Measurements from ENCODE around the gene PNPLA6. TPM values are rescaled to one million over a fixed set of nuclear protein-coding genes. Genes with fewer than 3 reads are reported as not detected.

PNPLA6 gene
- total and polyA plus RNA-seq, 9 of the 15 experiments (the other 6 are each of a cell fraction or from before 2014, with no cell fraction given) = 0.07 to 30.2 (median 8.3) TPM

- Histone ChIP-seq H3K4me1 (replicated peaks in 1 of 2; ENCODE audit: control insufficient read depth in 2 of 2, insufficient read depth in 2 of 2, low read length in 2 of 2) (peaks cover 0 to 36% of the 10 kb centered on the region in 2 experiments; a peak in 3 of 5 replicates), H3K9ac (ENCODE audit: insufficient read depth in 1 of 2, low read depth in 2 of 2, low read length in 2 of 2) (no peak overlapping the region; a peak in 1 of 4 replicates), H4K20me1 (replicated peaks; ENCODE audit: control insufficient read depth, insufficient read depth, low read length) (no peaks in the 10 kb centered on the region), H3K9me3 (replicated peaks; ENCODE audit: control insufficient read depth, insufficient read depth, low read depth, low read length) (0 out of 2 replicates have a peak, but pooled peaks cover 3% of the 10 kb centered on the region), H3K27me3 (ENCODE audit: control insufficient read depth in 2 of 2, insufficient read depth in 2 of 2, low read length in 2 of 2) (no peaks in the 10 kb centered on the region), H3K9me1 (ENCODE audit: control insufficient read depth, insufficient read depth, low read length) (no peaks in the 10 kb centered on the region), H3K4me2 (ENCODE audit: insufficient read depth, low read length) (no peak overlapping the region), H3K27ac (ENCODE audit: extremely low read depth, low read depth, low read length) (no peak overlapping the region), H2AFZ (ENCODE audit: low read depth, low read length) (no peak overlapping the region), H3K36me3 (ENCODE audit: control insufficient read depth, insufficient read depth, low read length) (peaks cover 13% of the 10 kb centered on the region; the same call in 1 of the 3 replicates), H3K4me3 (no peak overlapping the region), H3K79me2 (ENCODE audit: control insufficient read depth, insufficient read depth, low read length) (no peaks in the 10 kb centered on the region)
- intact Hi-C loops (cut with micrococcal nuclease) = no loop called here
- ChIA-PET CTCF (ENCODE audit: low intra/inter-chr PET ratio) (no interaction called here), POLR2A (no interaction called here)
- no TSS peak for BruUV-seq (replicated peaks)
- no peak for TF ChIP-seq SAP30 (IDR thresholded peaks at IDR 0.05; ENCODE audit: borderline replicate concordance, insufficient read depth, low read depth, low read length, poor library complexity, severe bottlenecking)
- WGBS (ENCODE audit: insufficient coverage, low coverage, missing lambda C conversion rate) = 92% methylated on average over 9 of the region's 28 CpGs
- DNase-seq (ENCODE audit: extremely low read depth in 1 of 4, low spot score in 3 of 4) = no peak
- FAIRE-seq = no peak
- no peak for ATAC-seq
- in situ Hi-C loops (cut with MboI) = no loop called here
Measured at GRCh38 chr19:7554565-7554964, 19.0 kb downstream of the PNPLA6 start.

GRCh38 chr19:7554990-7555864, 19.7 kb downstream of the PNPLA6 start:
- peak overlapping the region; percentile 34 for H3K4me3 ChIP-seq
- H4K20me1 ChIP-seq (replicated peaks; ENCODE audit: control insufficient read depth, insufficient read depth, low read length) = no peaks in the 10 kb centered on the region
- 0 out of 2 replicates have a peak, but pooled peaks cover 3% of the 10 kb centered on the region for H3K9me3 ChIP-seq (replicated peaks; ENCODE audit: control insufficient read depth, insufficient read depth, low read depth, low read length)
- ATAC-seq (peak; percentile 87), DNase-seq (ENCODE audit: extremely low read depth in 1 of 4, low spot score in 3 of 4) (peak; percentile 41 to 90 (median 88)), FAIRE-seq (no peak)
- CTCF ChIA-PET (ENCODE audit: low intra/inter-chr PET ratio) = no interaction called here
- H3K9me1 ChIP-seq (ENCODE audit: control insufficient read depth, insufficient read depth, low read length) = no peaks in the 10 kb centered on the region
- in situ Hi-C loops (cut with MboI) = no loop called here
- peak overlapping the region in 1 of 2 experiments; percentile 65; a peak in 1 of 4 replicates for H3K9ac ChIP-seq (ENCODE audit: insufficient read depth in 1 of 2, low read depth in 2 of 2, low read length in 2 of 2)
- H3K27ac ChIP-seq (ENCODE audit: extremely low read depth, low read depth, low read length) = peak overlapping the region; percentile 72; the same call in 2 of the 3 replicates
- H3K36me3 ChIP-seq (ENCODE audit: control insufficient read depth, insufficient read depth, low read length) = peaks cover 13% of the 10 kb centered on the region; the same call in 1 of the 3 replicates
- no TSS peak for BruUV-seq (replicated peaks)
- H3K27me3 ChIP-seq (ENCODE audit: control insufficient read depth in 2 of 2, insufficient read depth in 2 of 2, low read length in 2 of 2) = no peaks in the 10 kb centered on the region
- H3K79me2 ChIP-seq (ENCODE audit: control insufficient read depth, insufficient read depth, low read length) = no peaks in the 10 kb centered on the region
- 75% methylated on average over 30 of the region's 62 CpGs for WGBS (ENCODE audit: insufficient coverage, low coverage, missing lambda C conversion rate)
- intact Hi-C loops (cut with micrococcal nuclease) = no loop called here
- POLR2A ChIA-PET = interaction anchor here (0.7 kb wide), 1 partner anchor 243 kb away, joined by 3 read pairs; no protein-coding TSS in a partner anchor
- peak overlapping the region; percentile 77 for H2AFZ ChIP-seq (ENCODE audit: low read depth, low read length)
- H3K4me1 ChIP-seq (replicated peaks in 1 of 2; ENCODE audit: control insufficient read depth in 2 of 2, insufficient read depth in 2 of 2, low read length in 2 of 2) = peaks cover 0 to 29% of the 10 kb centered on the region in 2 experiments; a peak in 3 of 5 replicates
- H3K4me2 ChIP-seq (ENCODE audit: insufficient read depth, low read length) = no peak overlapping the region; the same call in 1 of the 2 replicates
- TF ChIP-seq GTF2A2 (tag; IDR thresholded peaks at IDR 0.05) = no peak
- 0 out of 2 replicates have a peak, but pooled peaks have one; percentile 16 for TF ChIP-seq EGR1 (conservative IDR thresholded peaks at IDR 0.05)
- TF ChIP-seq ESRRA (IDR thresholded peaks at IDR 0.05; ENCODE audit: borderline replicate concordance, low read depth) = peak; percentile 48; the same call in 1 of the 2 replicates
- 0 out of 2 replicates have a peak, but pooled peaks have one; percentile 0 for TF ChIP-seq POLR2G (IDR thresholded peaks at IDR 0.05; ENCODE audit: low read depth, low read length)
- TF ChIP-seq ZBTB33 (CRISPR knock-in tag; IDR thresholded peaks at IDR 0.05) = peak; percentile 56
- TF ChIP-seq, protein P1, sequence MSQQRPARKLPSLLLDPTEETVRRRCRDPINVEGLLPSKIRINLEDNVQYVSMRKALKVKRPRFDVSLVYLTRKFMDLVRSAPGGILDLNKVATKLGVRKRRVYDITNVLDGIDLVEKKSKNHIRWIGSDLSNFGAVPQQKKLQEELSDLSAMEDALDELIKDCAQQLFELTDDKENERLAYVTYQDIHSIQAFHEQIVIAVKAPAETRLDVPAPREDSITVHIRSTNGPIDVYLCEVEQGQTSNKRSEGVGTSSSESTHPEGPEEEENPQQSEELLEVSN (IDR thresholded peaks at IDR 0.05; ENCODE audit: borderline replicate concordance in 1 of 2, extremely low read depth in 1 of 2, insufficient read depth in 1 of 2, insufficient read length in 1 of 2, low read depth in 1 of 2, low read length in 1 of 2, poor library complexity in 1 of 2, severe bottlenecking in 1 of 2) = peak in 1 of 2 experiments; percentile 4
- no peak for TF ChIP-seq ILF3 (IDR thresholded peaks at IDR 0.05; ENCODE audit: borderline replicate concordance)
- no peak for TF ChIP-seq ZNF785 (CRISPR knock-in tag; IDR thresholded peaks at IDR 0.05)
